Suprapubic skin (tissue), 4 donors: ENCODE measurements around the gene PRDM9.
"Not testable (repeated sequence)": the region's sequence is repeated elsewhere in the genome, so short reads cannot be mapped to it uniquely, and the experiment has no call there.

Experiments
- CTCF ChIP-seq, 2 donors: fragments of 200-600 bp in 1 of 2; fragments of 450-650 bp in 1 of 2; sonication (generic) in 1 of 2; IDR thresholded peaks; one replicate each; pipeline ENCODE4 v1.5.1; 2016 to 2019; ENCODE audit warnings: antibody characterized with exemption in 2 of 2, mild to moderate bottlenecking in 1 of 2, moderate library complexity in 1 of 2
- POLR2A ChIP-seq, 2 donors: fragments of 450-650 bp; IDR thresholded peaks; one replicate each; pipeline ENCODE4 v1.6.1; 2017; ENCODE audit warnings: antibody characterized with exemption in 2 of 2, mild to moderate bottlenecking in 2 of 2, moderate library complexity in 2 of 2
- POLR2AphosphoS5 ChIP-seq, 3 donors: sonication (generic); formaldehyde crosslinking; IDR thresholded peaks; one replicate each; pipeline ENCODE4 v1.6.1; 2017; ENCODE audit warnings: antibody characterized with exemption in 3 of 3

- TF ChIP-seq POLR2AphosphoS5, CTCF, POLR2A (IDR thresholded peaks at IDR 0.05): not testable (repeated sequence)
Observed at GRCh38 chr5:23527216-23527920, 20.0 kb downstream of the PRDM9 start.
